G401.6 (cell line): ENCODE results near the gene NIM1K.
"Not testable (repeated sequence)": the region's sequence is repeated elsewhere in the genome, so short reads cannot be mapped to it uniquely, and the experiment has no call there.

ENCODE experiments used
- FAIRE-seq: peaks from 2 replicates; lab custom pipeline; 2012; peaks lifted over from hg19 to GRCh38; lab: Jason Lieb, UNC

Gene NIM1K

DNA sequence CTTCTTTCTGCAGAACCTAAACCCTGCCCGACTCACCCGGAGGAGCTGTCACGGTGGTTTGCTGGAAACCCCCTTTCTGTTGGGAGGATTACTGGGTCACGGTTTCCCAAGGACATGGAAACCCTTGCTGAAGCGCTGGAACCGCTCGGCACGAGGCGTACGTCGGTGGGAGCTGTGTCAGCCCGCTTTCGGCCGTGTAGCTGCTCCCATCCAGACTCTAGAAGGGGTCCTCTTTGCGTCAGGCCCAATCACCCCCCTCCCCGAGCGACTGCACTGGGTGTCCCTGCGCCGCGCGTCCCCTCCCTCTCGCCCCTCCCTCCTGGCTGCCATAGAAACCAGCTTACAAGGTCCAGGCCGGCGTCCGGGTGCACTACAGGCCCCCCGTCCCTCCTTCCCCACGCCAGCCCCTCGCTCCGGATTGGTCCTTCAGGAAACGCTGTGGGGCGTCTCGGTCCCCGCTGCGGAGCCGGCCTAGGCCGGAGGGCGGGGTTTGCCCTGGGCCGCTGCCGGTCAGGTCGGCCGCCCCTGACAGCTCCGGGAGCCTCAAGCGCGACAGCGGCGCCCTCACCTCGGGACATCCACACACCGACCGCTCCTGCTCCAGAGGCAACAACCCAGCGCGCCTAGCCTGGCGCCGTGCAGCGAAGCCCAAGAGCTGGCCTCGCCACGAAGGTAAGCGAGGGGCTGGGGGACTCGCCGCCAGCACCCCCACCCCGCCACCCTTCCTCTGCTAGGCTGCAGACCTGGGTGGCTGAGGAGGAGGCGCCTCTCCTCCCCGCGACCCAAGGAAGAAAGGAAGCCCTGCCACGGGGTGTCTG lies at the start of gene NIM1K:
TSS of gene NIM1K (plus strand) at position 486 of the 818 bp plus-strand sequence. CDS start 53,551 bp downstream, outside the sequence.
- no peak for FAIRE-seq

DNA sequence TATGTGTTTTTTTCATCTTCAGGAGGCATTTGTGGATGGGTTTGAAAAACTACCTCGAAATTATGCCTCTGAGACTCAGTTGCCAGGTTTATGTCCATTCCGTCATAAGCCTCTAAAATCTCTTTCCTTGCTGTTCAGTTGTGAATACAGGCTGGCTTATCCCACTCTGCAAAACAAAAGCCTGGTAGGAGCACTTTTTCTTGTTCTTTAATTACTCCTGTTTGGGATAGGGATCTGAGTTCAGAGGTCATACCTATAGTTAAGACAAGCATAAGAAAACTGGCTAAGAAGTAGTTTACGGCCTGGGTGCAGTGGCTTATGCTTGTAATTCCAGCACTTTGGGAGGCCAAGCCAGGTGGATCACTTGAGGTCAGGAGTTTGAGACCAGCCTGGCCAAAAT lies 47.0 kb upstream of the NIM1K start:
- FAIRE-seq = no peak

DNA sequence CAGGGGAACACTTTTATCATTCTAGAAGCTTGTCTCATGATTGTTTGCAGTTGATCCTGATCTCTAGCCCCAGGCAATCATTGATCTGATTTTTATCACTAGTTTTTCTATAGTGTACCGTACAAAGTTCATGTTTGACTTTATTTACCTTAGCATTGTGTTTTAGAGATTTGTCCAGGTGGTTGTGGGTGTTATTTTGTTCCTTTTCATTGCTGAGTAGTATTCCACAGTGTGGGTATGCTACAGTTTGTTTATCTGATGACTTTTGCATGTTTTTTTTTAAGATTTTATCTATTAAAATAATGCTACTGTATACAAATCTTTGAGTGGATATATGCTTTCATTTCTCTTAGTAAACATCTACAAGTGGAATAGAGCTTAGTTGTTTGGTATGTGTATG lies 45.1 kb upstream of the NIM1K start:
- no peak for FAIRE-seq

DNA sequence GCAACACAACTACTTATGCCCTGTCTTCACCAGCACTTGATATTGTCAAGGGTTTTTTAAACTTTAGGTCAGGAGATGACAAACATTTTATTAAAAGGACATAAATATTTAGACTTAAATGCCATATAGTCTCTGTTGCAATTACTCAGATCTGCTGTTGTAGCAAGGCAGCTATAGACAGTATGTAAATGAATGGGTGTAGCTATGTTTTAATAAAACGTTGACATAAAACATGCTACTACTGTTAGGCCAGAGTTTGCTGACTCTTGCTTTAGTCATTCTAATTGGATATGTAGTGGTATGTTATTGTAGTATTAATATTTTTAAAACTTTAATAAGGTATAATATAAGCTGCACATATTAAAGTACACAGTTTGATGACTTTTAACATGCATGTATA lies 43.6 kb upstream of the NIM1K start:
- FAIRE-seq = no peak

DNA sequence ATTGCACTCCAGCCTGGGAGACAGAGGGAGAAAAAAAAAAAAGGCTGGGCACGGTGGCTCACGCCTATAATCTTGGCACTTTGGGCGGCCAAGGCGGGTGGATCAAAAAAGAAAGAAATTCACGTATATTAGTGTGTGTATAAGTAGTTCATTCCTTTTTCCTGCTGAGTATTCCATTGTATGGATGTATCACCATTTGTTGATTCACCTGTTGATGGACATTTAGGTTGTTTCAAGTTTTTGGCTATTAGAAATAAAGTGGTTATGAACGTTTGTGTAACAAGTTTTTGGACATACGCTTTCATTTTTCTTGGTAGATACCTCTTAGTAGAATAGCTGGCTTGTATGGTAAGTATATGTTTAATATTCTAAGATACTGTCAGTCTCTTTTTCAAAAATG lies 42.8 kb upstream of the NIM1K start:
- no peak for FAIRE-seq

DNA sequence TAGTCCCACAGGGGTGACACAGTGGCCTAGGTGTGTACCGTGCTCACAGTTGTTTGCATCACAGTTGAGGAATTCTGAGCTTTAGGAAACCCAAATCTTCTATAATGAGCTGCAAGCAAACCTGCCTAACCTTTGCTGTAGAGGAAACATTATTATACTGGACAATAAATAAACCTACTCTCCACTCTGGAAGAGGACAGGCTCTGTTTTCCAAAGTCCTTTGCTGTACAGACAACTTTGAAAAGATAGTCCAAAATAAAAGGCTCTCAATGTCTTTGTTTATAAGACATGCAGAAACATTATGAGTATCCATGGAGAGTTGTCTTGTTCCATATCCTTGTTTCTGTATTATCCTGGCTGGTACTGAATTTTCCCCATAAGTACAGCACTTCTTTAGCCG lies 42.0 kb upstream of the NIM1K start:
- FAIRE-seq = no peak

DNA sequence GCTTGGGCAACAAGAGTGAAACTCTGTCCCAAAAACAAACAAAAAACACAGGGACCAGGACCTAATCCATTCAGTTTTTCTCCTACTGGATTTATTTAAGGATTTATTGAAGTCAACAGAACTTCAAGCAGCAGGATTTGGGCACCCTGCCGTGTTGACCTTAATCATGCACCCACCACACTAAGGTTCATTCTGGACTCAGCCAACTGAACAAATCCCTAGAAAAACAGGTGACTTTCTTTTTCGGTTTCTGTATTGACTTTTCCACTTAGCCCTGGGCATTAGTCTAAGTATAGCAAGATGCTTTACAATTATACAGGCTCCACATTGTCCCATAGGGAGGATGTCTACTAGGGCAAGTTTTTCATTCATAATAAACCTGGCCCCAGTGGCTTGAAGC lies 41.3 kb upstream of the NIM1K start:
- no peak for FAIRE-seq

DNA sequence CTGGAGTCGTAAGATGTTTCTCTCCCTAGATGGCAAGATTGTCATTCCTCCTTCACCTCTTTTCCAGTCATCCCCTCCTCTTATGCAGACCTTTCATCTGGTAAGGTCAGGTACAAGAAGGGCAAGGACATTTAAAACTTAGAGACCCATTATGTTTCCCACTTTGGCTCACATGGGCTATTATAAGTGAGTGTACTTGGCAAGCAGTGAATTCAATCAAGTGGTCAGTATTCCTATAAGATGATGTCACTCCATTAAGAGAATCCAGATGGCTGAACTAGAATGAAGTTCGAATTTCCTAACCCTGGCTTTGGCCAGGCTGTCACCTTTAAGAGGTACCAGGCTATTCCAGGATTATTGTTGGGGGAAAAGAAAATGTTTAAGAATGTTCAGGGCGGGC lies 39.1 kb upstream of the NIM1K start:
- FAIRE-seq = no peak

DNA sequence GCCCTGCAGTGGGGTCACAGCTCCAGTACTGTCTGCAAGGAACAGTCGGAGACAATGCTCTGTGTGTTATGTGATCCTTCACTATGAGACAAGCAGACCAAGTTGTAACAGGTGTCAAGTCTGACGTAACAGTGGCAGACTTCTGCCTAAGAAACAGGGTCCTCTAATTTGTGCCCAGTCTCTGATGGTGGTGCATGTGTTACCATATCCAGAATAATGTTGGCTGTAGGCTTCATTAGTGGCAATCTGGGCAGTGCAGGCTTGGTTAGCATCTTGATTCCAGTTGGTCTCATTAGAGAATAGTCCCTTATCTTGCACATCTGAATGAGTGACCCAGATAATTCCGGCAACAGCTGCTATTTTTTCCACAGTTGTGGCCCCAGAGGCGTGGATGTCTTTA lies 37.6 kb upstream of the NIM1K start:
- no peak for FAIRE-seq

DNA sequence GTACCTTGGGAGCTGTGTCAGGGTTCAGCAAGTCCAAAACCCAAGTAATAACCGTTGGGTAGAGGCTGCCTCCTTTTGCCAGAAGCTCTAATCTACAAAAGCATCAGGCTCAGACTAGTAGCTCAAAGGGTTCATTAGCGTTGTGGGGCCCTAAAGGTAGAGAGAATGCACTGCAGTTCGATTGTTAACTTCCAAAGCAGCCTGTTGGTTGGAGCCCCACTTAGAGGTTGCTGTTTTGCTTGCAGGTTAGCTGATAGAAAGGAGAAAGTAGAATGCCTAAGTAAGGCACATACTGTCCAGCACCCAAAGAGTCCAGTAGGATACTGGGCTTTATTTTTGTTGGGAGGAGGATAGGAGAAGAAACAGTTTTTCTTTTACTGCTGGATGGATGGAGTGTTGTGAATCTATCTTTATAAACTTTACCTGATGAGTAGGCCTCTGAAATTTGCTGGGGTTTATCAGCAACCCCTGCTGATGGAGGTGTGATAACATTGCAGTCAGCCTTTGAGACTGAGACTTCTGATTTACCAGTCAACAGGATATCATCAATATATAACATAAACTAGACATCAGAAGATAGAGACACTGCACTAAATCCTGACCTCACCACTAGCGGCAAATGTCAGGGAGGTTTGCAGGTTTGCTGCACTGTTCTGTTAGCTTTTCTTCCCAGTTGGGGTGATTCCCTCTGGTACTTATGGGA lies 36.5 kb upstream of the NIM1K start:
- FAIRE-seq = no peak

DNA sequence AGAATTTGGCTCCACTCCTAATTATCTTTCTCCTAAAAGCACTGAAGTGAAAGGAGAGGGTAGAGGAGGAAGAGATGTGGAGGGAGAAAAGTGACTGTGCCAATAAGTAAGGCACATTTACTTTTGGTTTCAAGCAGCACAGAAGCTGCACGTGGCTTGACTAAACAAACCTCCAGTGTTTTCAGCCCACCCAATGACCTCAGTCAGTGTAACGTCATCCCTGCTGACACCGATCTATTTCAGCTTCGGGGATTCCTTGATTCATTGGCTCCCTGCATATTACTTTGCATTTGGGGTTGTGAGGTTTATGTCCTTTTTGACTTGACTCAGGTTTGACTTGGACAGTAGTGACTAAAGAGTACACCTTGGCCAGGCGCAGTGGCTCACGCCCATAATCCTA lies 35.6 kb upstream of the NIM1K start:
- FAIRE-seq = no peak

DNA sequence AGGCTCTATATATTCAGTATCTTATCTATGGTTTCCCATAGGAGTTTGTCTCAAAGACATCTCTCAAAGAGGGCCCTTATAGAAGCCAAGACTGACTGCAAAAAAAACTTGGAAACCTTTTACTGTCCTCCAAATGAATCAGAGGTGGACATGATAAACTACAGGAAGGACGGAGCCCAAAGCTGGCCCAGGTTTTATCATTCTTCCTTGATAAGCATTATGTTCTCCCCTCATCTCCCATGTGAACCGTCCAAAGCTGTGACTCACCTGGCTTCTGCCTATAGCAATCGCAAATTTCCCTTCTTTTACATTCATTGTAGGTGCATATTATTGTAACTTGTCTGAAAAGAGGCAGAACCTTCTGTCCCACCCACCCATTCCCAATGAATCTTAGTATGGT lies 35.0 kb upstream of the NIM1K start:
- FAIRE-seq = no peak

DNA sequence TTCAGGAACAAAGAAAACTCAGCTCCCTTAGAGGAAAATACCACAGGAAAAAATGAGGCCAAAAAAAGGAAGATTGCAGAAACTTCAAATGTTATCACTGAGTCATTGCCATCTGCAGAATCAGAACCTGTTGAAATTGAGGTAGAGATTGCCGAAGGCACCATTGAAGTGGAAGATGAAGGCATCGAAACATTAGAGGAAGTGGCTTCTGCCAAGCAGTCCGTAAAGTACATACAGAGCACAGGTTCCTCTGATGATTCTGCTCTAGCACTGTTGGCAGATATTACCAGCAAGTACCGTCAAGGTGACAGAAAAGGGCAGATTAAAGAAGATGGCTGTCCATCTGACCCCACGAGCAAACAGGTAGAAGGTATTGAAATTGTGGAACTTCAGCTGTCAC lies 30.8 kb upstream of the NIM1K start:
- no peak for FAIRE-seq

DNA sequence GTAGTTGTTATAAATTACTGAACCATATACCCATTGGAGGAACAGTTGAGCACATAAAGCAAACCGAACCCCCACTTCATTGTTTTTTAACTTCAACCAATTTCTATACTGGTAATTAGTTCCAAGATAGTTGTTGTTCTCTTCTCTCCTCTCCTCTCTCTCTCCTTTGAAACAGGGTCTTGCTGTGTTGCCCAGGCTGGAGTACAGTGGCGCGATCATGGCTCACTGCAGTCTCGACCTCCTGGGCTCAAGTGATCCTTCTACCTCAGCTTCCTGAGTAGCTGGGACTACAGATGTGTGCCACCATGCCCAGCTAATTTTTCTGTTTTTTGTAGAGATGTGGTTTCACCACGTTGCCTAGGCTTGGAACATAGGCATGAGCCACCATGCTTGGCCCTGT lies 27.2 kb upstream of the NIM1K start:
- FAIRE-seq = not testable (repeated sequence)

DNA sequence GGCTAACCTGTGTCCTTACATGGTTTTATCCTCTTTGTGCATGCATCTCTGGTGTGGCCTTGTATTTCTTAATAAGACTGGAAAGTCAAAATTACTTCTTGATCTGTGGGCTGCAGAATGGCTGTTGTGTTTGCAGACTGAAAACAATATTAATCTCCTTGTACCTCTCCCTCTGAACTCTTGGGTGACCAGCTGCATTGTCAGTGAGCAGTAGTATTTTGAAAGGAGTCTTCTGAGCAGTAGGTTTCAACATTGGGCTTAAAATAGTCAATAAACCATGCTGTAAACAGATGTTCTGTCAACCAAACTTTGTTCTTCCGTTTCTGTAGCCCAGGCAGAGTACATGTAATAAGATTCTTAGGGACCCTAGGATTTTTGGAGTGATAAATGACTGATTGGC lies 26.7 kb upstream of the NIM1K start:
- no peak for FAIRE-seq

DNA sequence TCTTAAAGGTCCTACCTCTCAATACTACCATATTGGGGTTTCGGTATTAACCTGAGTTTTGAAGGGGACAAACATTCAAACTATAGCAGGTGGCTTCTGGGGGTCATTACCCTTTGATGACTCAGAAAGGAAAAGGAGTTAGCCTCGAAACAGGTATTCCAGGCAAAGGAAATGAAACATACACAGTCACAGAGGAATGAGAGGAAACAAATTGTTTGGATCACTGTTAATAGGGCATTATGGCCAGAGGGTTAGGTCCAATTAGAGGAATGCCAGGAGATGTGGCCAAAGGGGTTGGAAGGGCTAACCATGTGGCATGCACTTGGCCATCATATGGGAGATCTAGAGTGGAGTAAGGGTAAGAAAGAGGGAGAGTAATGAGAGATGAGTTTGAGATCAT lies 23.9 kb upstream of the NIM1K start:
- no peak for FAIRE-seq

DNA sequence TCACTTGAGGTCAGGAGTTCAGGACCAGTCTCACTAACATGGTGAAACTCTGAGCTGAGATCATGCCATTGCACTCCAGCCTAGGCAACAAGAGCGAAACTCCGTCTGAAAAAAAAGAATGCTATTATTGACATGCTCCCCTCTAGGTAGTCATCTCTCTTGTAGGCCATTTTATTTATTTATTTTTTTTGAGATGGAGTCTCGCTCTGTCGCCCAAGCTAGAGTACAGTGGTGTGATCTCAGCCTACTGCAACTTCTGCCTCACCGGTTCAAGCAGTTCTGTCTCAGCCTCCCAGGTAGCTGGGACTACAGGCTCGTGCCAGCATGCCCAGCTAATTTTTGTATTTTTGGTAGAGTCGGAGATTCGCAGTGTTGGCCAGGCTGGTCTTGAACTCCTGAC lies 20.6 kb upstream of the NIM1K start:
- FAIRE-seq = no peak

DNA sequence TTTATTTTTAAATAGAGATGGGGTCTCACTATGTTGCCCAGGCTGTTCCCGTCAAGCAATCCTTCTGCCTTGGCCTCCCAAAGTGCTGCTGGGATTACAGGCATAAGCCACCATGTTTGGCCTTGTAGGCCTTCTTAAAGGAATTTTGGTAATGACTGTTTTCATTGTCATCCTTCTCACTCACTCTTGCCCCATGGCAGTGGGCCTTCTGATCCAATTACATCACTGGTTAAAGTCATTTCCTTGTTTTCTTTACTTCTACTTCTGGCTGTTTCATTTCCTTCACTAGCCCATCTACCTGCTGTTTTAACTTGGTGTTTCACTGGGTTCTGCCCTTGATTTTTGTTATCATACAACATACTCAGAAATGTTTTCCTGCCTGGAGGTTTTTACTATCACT lies 20.1 kb upstream of the NIM1K start:
- FAIRE-seq = no peak

DNA sequence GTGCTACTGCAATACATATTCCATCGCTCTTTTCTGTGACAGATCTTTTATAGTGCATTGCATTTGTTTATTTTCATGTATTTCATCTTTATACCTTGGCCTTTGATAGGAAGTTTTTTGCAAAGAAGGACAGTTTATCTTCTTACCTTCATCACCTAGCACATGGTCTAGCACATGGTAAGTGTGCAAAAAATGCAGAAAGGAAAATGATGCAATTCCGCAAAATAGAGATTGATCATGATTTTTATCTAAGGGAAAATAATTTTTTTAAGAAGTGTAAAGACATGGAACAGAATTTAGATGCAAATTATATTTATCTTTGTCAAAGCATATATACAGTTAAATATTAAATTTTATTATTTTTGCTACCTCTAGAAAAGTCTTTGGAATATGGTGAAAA lies 19.2 kb upstream of the NIM1K start:
- peak; percentile 59 for FAIRE-seq

DNA sequence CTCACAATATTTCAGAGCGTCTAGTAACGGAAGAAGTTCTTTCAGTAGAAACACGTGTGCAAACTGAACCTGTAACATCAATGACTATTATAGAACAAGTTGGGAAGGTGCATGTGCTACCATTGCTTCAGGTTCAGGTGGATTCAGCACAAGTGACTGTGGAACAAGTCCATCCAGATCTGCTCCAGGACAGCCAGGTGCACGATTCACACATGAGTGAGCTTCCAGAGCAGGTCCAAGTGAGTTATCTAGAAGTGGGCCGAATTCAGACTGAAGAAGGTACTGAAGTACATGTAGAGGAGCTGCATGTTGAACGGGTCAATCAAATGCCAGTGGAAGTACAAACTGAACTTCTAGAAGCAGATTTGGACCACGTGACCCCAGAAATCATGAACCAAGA lies 17.4 kb upstream of the NIM1K start:
- no peak for FAIRE-seq

DNA sequence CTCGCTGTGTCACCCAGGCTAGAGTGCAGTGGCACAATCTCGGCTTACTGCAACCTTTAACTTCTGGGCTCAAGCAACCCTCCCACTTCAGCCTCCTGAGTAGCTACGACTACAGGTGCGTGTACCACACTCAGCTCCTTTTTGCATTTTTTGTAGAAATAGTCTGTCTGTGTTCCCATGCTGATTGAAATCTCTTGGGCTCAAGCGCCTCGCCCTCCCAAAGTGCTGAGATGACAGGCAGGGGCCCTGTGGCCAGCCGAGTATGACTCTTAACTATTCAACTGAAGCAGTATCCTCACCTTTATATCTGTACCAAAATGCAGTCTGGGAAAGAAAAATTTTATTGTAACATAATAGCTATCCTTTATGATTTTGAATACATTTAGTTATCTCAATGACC lies 12.2 kb upstream of the NIM1K start:
- FAIRE-seq = no peak

DNA sequence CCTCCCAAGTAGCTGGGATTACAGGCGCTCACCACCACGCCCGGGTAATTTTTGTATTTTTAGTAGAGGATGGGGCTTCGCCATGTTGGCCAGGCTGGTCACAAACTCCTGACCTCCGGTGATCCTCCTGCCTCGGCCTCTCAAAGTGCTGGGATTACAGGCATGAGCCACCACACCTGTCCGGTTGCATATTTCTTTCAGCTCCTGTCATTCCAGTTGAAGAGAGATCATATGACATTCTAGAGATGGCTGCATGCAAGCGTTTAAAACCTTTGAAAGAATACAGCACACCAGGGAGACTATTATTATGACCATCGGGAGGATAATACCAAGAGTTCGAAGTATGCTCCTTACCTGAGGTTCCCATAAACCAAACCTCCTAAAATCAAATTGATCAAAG lies 9.6 kb upstream of the NIM1K start:
- no peak for FAIRE-seq

DNA sequence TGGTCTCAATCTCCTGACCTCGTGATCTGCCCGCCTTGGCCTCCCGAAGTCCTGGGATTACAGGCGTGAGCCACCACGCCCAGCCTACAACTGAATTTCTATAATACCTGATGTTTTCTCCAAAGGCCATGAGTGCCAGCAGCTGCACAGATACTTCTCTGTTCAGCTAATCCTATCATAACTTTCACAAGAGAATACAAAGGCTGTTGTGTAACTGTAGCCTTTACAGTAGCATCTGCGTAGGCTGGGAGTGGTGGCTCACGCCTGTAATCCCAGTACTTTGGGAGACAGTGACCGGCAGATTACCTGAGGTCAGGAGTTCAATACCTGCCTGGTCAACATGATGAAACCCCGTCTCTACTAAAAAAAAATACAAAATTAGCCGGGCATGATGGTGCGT lies 8.9 kb upstream of the NIM1K start:
- not testable (repeated sequence) for FAIRE-seq
